ENCODE measurements around the gene GEMIN7. TPM values are rescaled to one million over a fixed set of nuclear protein-coding genes. Genes with fewer than 3 reads are reported as not detected.
A peak's percentile ranks its signal among the peaks of the same experiment; 100 is the strongest.

Gene GEMIN7
- total and polyA plus RNA-seq, 2 of the 13 experiments (the other 11 are each of a cell fraction or from before 2014, with no cell fraction given), result 24.1 to 30.6 TPM

DNA sequence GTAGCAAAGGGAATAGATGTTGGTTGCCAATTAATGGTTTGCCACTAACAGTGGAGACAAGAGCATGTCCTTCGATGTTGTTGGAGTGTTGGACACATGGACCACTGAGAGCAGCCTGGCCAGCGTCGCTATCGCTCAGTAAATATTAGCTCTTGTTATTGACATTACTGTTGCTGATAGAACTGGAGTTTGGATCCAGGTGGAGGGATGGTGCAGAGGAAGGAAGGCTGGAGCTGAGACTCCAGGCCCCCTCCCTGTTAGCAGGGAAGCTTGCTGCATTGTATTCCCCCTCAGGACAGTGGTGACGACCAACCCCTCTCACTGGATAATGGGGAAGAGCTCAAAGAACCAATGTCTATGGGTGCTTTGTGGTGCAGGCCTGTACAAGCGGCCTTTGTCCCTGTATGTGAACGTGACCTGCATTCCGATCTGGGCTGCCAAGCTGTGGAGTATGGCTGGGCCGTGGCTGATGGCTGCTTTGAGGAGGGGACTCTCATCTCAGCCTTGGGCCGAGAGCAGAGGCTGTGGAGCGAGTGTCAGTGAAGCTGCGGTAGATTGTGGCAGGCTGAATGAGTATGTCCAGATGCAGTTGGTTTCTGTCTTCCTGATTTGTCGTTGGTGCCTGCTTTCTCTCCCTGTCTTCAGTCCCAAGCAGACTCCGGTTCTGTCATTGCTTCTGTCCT is 33.2 kb upstream of the GEMIN7 start:
- Histone ChIP-seq H3K4me1 (ENCODE audit: insufficient read depth, low read length) (peaks cover 74% of the 10 kb centered on the region), H3K79me2 (ENCODE audit: insufficient read depth, low read length) (peaks cover 51% of the 10 kb centered on the region), H2AFZ (ENCODE audit: low read length) (no peak overlapping the region), H3K9me3 (ENCODE audit: low read length) (no peaks in the 10 kb centered on the region), H3K4me3 (replicated peaks in 1 of 3; ENCODE audit: insufficient read depth in 1 of 3, low read depth in 2 of 3, low read length in 3 of 3) (peak overlapping the region; percentile 24 to 64 (median 35)), H4K20me1 (ENCODE audit: insufficient read depth, low read length) (peaks cover 18% of the 10 kb centered on the region; the same call in 1 of the 2 replicates), H3K9ac (ENCODE audit: insufficient read depth, low read depth, low read length) (peak overlapping the region; percentile 61), H3K4me2 (ENCODE audit: low read depth, low read length) (peak overlapping the region; percentile 83), H3K27ac (ENCODE audit: extremely low read length, insufficient read depth, low read length) (peak overlapping the region; percentile 83), H3K27me3 (ENCODE audit: control insufficient read depth in 1 of 2, insufficient read depth in 2 of 2, low read length in 2 of 2) (no peaks in the 10 kb centered on the region), H3K36me3 (replicated peaks in 1 of 2; ENCODE audit: control insufficient read depth in 1 of 2, insufficient read depth in 2 of 2, low read length in 2 of 2) (peaks cover 9 to 36% of the 10 kb centered on the region in 2 experiments)
- FAIRE-seq, result peak; percentile 99
- DNase-seq (ENCODE audit: low spot score), result peak; percentile 95
- ATAC-seq, result peak; percentile 95
- CTCF ChIA-PET (ENCODE audit: low intra/inter-chr PET ratio, low total read pairs), result no interaction called here
- intact Hi-C loops (cut with micrococcal nuclease; ENCODE audit: unreplicated experiment), result no loop called here
- 0% methylated on average over 12 of the region's 14 CpGs for WGBS (ENCODE audit: low lambda C conversion rate)
- POLR2A ChIA-PET, result interaction anchor here (0.6 to 2.8 kb wide), 12 partner anchors 9 to 156 kb away, joined by 3 to 14 read pairs (median 4); partner anchors contain the start of genes BLOC1S3, CLPTM1, TOMM40 and TRAPPC6A
- in situ Hi-C loops (cut with HindIII; ENCODE audit: extremely low pct_ligation_motif_present, low pct_unique_long_range_greater_than_20kb), result no loop called here
- BruUV-seq (replicated peaks), result no TSS peak
- TF ChIP-seq ZNF883 (CRISPR knock-in tag; IDR thresholded peaks at IDR 0.05; ENCODE audit: not compliant biosample characterization), result peak; percentile 22
- TF ChIP-seq NAIF1 (CRISPR knock-in tag; IDR thresholded peaks at IDR 0.05; ENCODE audit: borderline replicate concordance), result no peak
- no peak for TF ChIP-seq SMC3 (IDR thresholded peaks at IDR 0.05; ENCODE audit: low read length)
- no peak for TF ChIP-seq TRIM24 (CRISPR knock-in tag; IDR thresholded peaks at IDR 0.05)
- TF ChIP-seq ZNF670 (CRISPR knock-in tag; IDR thresholded peaks at IDR 0.05; ENCODE audit: borderline replicate concordance), result peak; percentile 22; the same call in 1 of the 2 replicates
- TF ChIP-seq YY1 (IDR thresholded peaks at IDR 0.05; ENCODE audit: insufficient read depth, insufficient replicate concordance, low read depth, low read length), result peak; percentile 66
- TF ChIP-seq ZNF761 (CRISPR knock-in tag; conservative IDR thresholded peaks at IDR 0.05), result no peak
- TF ChIP-seq HES4 (CRISPR knock-in tag; IDR thresholded peaks at IDR 0.05; ENCODE audit: borderline replicate concordance), result no peak
- TF ChIP-seq ZFYVE20 (CRISPR knock-in tag; IDR thresholded peaks at IDR 0.05; ENCODE audit: borderline replicate concordance, low read depth), result no peak
- no peak for TF ChIP-seq REL (CRISPR knock-in tag; conservative IDR thresholded peaks at IDR 0.05)
- TF ChIP-seq ZNF17 (CRISPR knock-in tag; IDR thresholded peaks at IDR 0.05), result no peak
- 0 out of 2 replicates have a peak, but pooled peaks have one; percentile 29 for TF ChIP-seq SPEN (CRISPR knock-in tag; IDR thresholded peaks at IDR 0.05; ENCODE audit: low read depth)
- 0 out of 2 replicates have a peak, but pooled peaks have one; percentile 31 for TF ChIP-seq NFKB2 (CRISPR knock-in tag; IDR thresholded peaks at IDR 0.05; ENCODE audit: borderline replicate concordance)
- TF ChIP-seq, protein P1, sequence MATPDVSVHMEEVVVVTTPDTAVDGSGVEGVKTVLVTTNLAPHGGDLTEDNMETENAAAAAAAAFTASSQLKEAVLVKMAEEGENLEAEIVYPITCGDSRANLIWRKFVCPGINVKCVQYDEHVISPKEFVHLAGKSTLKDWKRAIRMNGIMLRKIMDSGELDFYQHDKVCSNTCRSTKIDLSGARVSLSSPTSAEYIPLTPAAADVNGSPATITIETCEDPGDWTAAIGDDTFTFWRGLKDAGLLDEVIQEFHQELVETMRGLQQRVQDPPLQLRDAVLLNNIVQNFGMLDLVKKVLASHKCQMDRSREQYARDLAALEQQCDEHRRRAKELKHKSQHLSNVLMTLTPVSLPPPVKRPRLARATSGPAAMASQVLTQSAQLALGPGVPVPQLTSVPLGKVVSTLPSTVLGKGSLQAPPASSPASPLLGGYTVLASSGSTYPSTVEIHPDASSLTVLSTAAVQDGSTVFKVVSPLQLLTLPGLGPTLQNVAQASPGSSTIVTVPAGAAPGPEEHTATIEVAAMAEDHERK (CRISPR knock-in tag; IDR thresholded peaks at IDR 0.05; ENCODE audit: low read depth), result no peak
- TF ChIP-seq, protein P2, sequence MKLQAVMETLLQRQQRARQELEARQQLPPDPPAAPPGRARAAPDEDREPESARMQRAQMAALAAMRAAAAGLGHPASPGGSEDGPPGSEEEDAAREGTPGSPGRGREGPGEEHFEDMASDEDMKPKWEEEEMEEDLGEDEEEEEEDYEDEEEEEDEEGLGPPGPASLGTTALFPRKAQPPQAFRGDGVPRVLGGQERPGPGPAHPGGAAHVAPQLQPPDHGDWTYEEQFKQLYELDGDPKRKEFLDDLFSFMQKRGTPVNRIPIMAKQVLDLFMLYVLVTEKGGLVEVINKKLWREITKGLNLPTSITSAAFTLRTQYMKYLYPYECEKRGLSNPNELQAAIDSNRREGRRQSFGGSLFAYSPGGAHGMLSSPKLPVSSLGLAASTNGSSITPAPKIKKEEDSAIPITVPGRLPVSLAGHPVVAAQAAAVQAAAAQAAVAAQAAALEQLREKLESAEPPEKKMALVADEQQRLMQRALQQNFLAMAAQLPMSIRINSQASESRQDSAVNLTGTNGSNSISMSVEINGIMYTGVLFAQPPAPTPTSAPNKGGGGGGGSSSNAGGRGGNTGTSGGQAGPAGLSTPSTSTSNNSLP (IDR thresholded peaks at IDR 0.05; ENCODE audit: low read depth, low read length), result peak; percentile 84
- peak; percentile 98 for TF ChIP-seq SAP130 (CRISPR knock-in tag; IDR thresholded peaks at IDR 0.05; ENCODE audit: low read depth)
